HepG2 (cell line): Measurements from ENCODE around the gene KIRREL3. TPM values are rescaled to one million over a fixed set of nuclear protein-coding genes. Genes with fewer than 3 reads are reported as not detected.

Experiments used
- ATAC-seq: fragments of 200-7000 bp; cut with Tn5 transposase; 3 replicates; pipeline ENCODE4 v1.9.1; 2020; ENCODE audit warnings: mild to moderate bottlenecking, moderate library complexity
- BruUV-seq: library from RNA; stranded (reverse); fragments of 400-500 nt; replicated peaks from 2 replicates; lab custom pipeline; 2021; lab: Mats Ljungman, UMichigan
- CTCF ChIA-PET: fragments of 300-600 bp; formaldehyde crosslinking; extraction: SDS; loops from one replicate; lab custom pipeline; 2021; ENCODE audit warnings: low total read pairs, inconsistent platforms, low intra/inter-chr PET ratio; lab: Yijun Ruan, JAX
- POLR2A ChIA-PET: fragments of 350-600 bp; sonication (Branson Sonifier 250); formaldehyde crosslinking; loops from one replicate; lab custom pipeline; 2020; ENCODE audit warnings: antibody characterized with exemption, inconsistent platforms; lab: Yijun Ruan, JAX
- DNase-seq: peaks from one replicate; pipeline ENCODE4 v3.0.0-alpha.2; 2015; ENCODE audit warnings: low spot score
- FAIRE-seq: peaks from 3 replicates; lab custom pipeline; 2011; peaks lifted over from hg19 to GRCh38; lab: Jason Lieb, UNC
- H2AFZ ChIP-seq: one replicate; pipeline ENCODE4 v1.6.1; 2011; ENCODE audit warnings: low read length, inconsistent platforms
- H3K27ac ChIP-seq: fragments of 300-600 bp; 3 replicates; pipeline ENCODE4 v1.8.0; 2011; ENCODE audit warnings: mixed run types, mild to moderate bottlenecking, mixed read lengths, low read length, inconsistent platforms; ENCODE audit not compliant: insufficient read depth; ENCODE audit errors: extremely low read length
- H3K27me3 ChIP-seq, 2 experiments: fragments of 200-600 bp in 1 of 2; 2 replicates in 1 of 2; 3 replicates in 1 of 2; pipeline versions ENCODE4 v1.6.0 to v1.8.0; 2011; ENCODE audit warnings: low read length in 2 of 2, mild to moderate bottlenecking in 2 of 2, moderate library complexity in 2 of 2, inconsistent platforms in 1 of 2; ENCODE audit not compliant: insufficient read depth in 2 of 2, control insufficient read depth in 1 of 2
- H3K36me3 ChIP-seq, 2 experiments: fragments of 200-600 bp in 1 of 2; replicated peaks in 1 of 2; 2 replicates in 1 of 2; 3 replicates in 1 of 2; pipeline versions ENCODE4 v1.5.1 to v1.8.0; 2011; ENCODE audit warnings: low read length in 2 of 2, inconsistent platforms in 1 of 2; ENCODE audit not compliant: insufficient read depth in 2 of 2, control insufficient read depth in 1 of 2
- H3K4me1 ChIP-seq: 2 replicates; pipeline ENCODE4 v1.5.1; 2012; ENCODE audit warnings: low read length, inconsistent platforms; ENCODE audit not compliant: insufficient read depth
- H3K4me2 ChIP-seq: 2 replicates; pipeline ENCODE4 v1.6.0; 2011; ENCODE audit warnings: low read depth, low read length, inconsistent platforms
- H3K4me3 ChIP-seq, 3 experiments: fragments of 200-600 bp in 1 of 3; sonication (generic), shearing (Covaris generic) in 1 of 3; replicated peaks in 1 of 3; 2 replicates each; pipeline ENCODE4 v1.5.1; 2011 to 2016; ENCODE audit warnings: low read length in 3 of 3, inconsistent platforms in 2 of 3, low read depth in 2 of 3, mild to moderate bottlenecking in 2 of 3, control low read depth in 1 of 3, mixed read lengths in 1 of 3; ENCODE audit not compliant: insufficient read depth in 1 of 3
- H3K79me2 ChIP-seq: one replicate; pipeline ENCODE4 v1.6.1; 2011; ENCODE audit warnings: low read length, inconsistent platforms; ENCODE audit not compliant: insufficient read depth
- H3K9ac ChIP-seq: 2 replicates; pipeline ENCODE4 v1.6.0; 2011; ENCODE audit warnings: mild to moderate bottlenecking, low read depth, low read length, inconsistent platforms; ENCODE audit not compliant: insufficient read depth
- H3K9me3 ChIP-seq: 2 replicates; pipeline ENCODE4 v1.5.1; 2012; ENCODE audit warnings: mild to moderate bottlenecking, low read length
- H4K20me1 ChIP-seq: 2 replicates; pipeline ENCODE4 v1.6.0; 2011; ENCODE audit warnings: inconsistent platforms, mild to moderate bottlenecking, low read length, moderate library complexity; ENCODE audit not compliant: insufficient read depth
- ATRX ChIP-seq: sonication (generic); formaldehyde crosslinking; IDR thresholded peaks from 2 replicates; pipeline ENCODE4 v1.4.0; 2020; ENCODE audit warnings: missing genetic modification reagents, borderline replicate concordance
- E2F2 ChIP-seq: sonication (generic); formaldehyde crosslinking; IDR thresholded peaks from 2 replicates; pipeline ENCODE4 v1.4.0; 2020; ENCODE audit warnings: missing genetic modification reagents, borderline replicate concordance
- FOXK2 ChIP-seq: fragments of 450-650 bp; IDR thresholded peaks from 2 replicates; pipeline ENCODE4 v1.6.1; 2016
- FUBP1 ChIP-seq: sonication (generic); formaldehyde crosslinking; IDR thresholded peaks from 2 replicates; pipeline ENCODE4 v1.5.1; 2020; ENCODE audit warnings: missing genetic modification reagents, mild to moderate bottlenecking, borderline replicate concordance
- GABPB1 ChIP-seq: IDR thresholded peaks from 2 replicates; pipeline ENCODE4 v1.6.1; 2016; ENCODE audit warnings: mild to moderate bottlenecking, missing genetic modification reagents, moderate library complexity, missing compliant biosample characterization
- PITX1 ChIP-seq: sonication (generic); formaldehyde crosslinking; IDR thresholded peaks from 2 replicates; pipeline ENCODE4 v1.5.1; 2020; ENCODE audit warnings: mild to moderate bottlenecking, missing genetic modification reagents
- TARDBP ChIP-seq: sonication (generic); formaldehyde crosslinking; IDR thresholded peaks from 2 replicates; pipeline ENCODE4 v1.8.0; 2022; ENCODE audit warnings: mild to moderate bottlenecking, missing genetic modification reagents
- ZBTB1 ChIP-seq: sonication (generic); formaldehyde crosslinking; IDR thresholded peaks from 2 replicates; pipeline ENCODE4 v1.4.0; 2020; ENCODE audit warnings: missing genetic modification reagents, borderline replicate concordance
- ZFP41 ChIP-seq: sonication (generic); formaldehyde crosslinking; IDR thresholded peaks from 2 replicates; pipeline ENCODE4 v1.4.0; 2020; ENCODE audit warnings: mild to moderate bottlenecking, missing genetic modification reagents, borderline replicate concordance
- ZNF382 ChIP-seq: sonication (generic); formaldehyde crosslinking; IDR thresholded peaks from 2 replicates; pipeline ENCODE4 v1.5.0; 2020; ENCODE audit warnings: missing genetic modification reagents, mild to moderate bottlenecking, borderline replicate concordance
- ZNF546 ChIP-seq: sonication (generic); formaldehyde crosslinking; conservative IDR thresholded peaks from 2 replicates; pipeline ENCODE4 v1.8.1; 2023; ENCODE audit warnings: mild to moderate bottlenecking, missing genetic modification reagents
- ZNF704 ChIP-seq: sonication (generic); formaldehyde crosslinking; IDR thresholded peaks from 2 replicates; pipeline ENCODE4 v1.8.1; 2023; ENCODE audit warnings: mild to moderate bottlenecking, inconsistent platforms, moderate library complexity, missing genetic modification reagents, borderline replicate concordance
- ZNF746 ChIP-seq: sonication (generic); formaldehyde crosslinking; IDR thresholded peaks from 2 replicates; pipeline ENCODE4 v1.8.0; 2022; ENCODE audit warnings: mild to moderate bottlenecking, missing genetic modification reagents
- WGBS: methylation state at CpG from one replicate; pipeline ENCODE4 v1.1.6; 2017; ENCODE audit warnings: low lambda C conversion rate; 5-methylcytosine and 5-hydroxymethylcytosine counted together
- in situ Hi-C: cut with HindIII; loops from 2 replicates; pipeline ENCODE4 v1.10.0; 2017; ENCODE audit warnings: low pct_unique_long_range_greater_than_20kb; ENCODE audit not compliant: extremely low pct_ligation_motif_present
- intact Hi-C: fragments of 100-400 bp; cut with micrococcal nuclease; formaldehyde crosslinking; loops from one replicate; pipeline ENCODE4 v1.10.0; 2022; ENCODE audit not compliant: unreplicated experiment
- polyA plus RNA-seq, 8 experiments: library from polyadenylated mRNA; depleted of rRNA in 3 of 8; stranded (reverse) in 7 of 8; unstranded in 1 of 8; fragments of >200 nt; fragmentation: Illumina TruSeq in 4 of 8; extraction: Trizol in 4 of 8; gene quantifications; 2 replicates each; pipeline versions ENCODE4 v1.2.1 to v1.2.3, GENCODE V29; 2011 to 2016; ENCODE audit warnings: low read depth in 4 of 8, missing spikeins in 1 of 8, mixed read lengths in 1 of 8; ENCODE audit not compliant: insufficient read depth in 1 of 8
- total RNA-seq, 5 experiments: library from RNA; depleted of rRNA; stranded (reverse); fragments of >200 nt; fragmentation: Illumina TruSeq; extraction: Trizol; gene quantifications; 2 replicates each; pipeline ENCODE4 v1.2.3, GENCODE V29; 2016; ENCODE audit warnings: low read depth in 1 of 5

KIRREL3 gene
- total and polyA plus RNA-seq, 2 of the 13 experiments (the other 11 are each of a cell fraction or from before 2014, with no cell fraction given), result not detected

GRCh38 chr11:126500981-126501380 is 499.6 kb downstream of the KIRREL3 start:
- 3% methylated on average over 10 of the region's 10 CpGs for WGBS
- no peak for FAIRE-seq
- no TSS peak for BruUV-seq
- CTCF ChIA-PET, result no interaction called here
- TF ChIP-seq PITX1 (CRISPR knock-in tag) (no peak), FOXK2 (no peak), E2F2 (CRISPR knock-in tag) (no peak), ZFP41 (CRISPR knock-in tag) (no peak)
- H3K79me2 ChIP-seq, result no peaks in the 10 kb centered on the region
- H2AFZ ChIP-seq, result no peak overlapping the region
- no peaks in the 10 kb centered on the region for H3K9me3 ChIP-seq
- no peak overlapping the region for H3K4me2 ChIP-seq
- intact Hi-C loops (no loop called here), in situ Hi-C loops (no loop called here)
- no peak for DNase-seq
- H3K27me3 ChIP-seq, result peaks cover 6 to 50% of the 10 kb centered on the region in 2 experiments
- no peak for ATAC-seq
- no peaks in the 10 kb centered on the region for H4K20me1 ChIP-seq
- no peaks in the 10 kb centered on the region for H3K4me1 ChIP-seq
- no peak overlapping the region for H3K9ac ChIP-seq
- POLR2A ChIA-PET, result no interaction called here
- no peak overlapping the region for H3K27ac ChIP-seq
- H3K36me3 ChIP-seq, result no peaks in the 10 kb centered on the region
- no peak overlapping the region for H3K4me3 ChIP-seq

GRCh38 chr11:126499131-126499752 is 501.3 kb downstream of the KIRREL3 start:
- CTCF ChIA-PET, result no interaction called here
- intact Hi-C loops, result no loop called here
- TF ChIP-seq TARDBP, result no peak
- no peak for TF ChIP-seq ZNF546 (CRISPR knock-in tag)
- TF ChIP-seq ZNF704 (CRISPR knock-in tag), result no peak
- no peak for TF ChIP-seq ZNF382 (CRISPR knock-in tag)
- no peak for TF ChIP-seq FUBP1 (CRISPR knock-in tag)
- TF ChIP-seq ZBTB1 (CRISPR knock-in tag), result no peak
- TF ChIP-seq ATRX (CRISPR knock-in tag), result no peak
- TF ChIP-seq ZNF746 (CRISPR knock-in tag), result no peak
- TF ChIP-seq GABPB1, result no peak

More at GRCh38 chr11:126499131-126499752, 501.3 kb downstream of the KIRREL3 start:
- Histone ChIP-seq H3K9ac (no peak overlapping the region), H3K4me3 (no peak overlapping the region), H3K9me3 (no peaks in the 10 kb centered on the region), H3K27me3 (peaks cover 6 to 57% of the 10 kb centered on the region in 2 experiments), H4K20me1 (no peaks in the 10 kb centered on the region), H3K79me2 (no peaks in the 10 kb centered on the region), H3K27ac (no peak overlapping the region), H2AFZ (no peak overlapping the region), H3K4me1 (no peaks in the 10 kb centered on the region), H3K4me2 (no peak overlapping the region), H3K36me3 (no peaks in the 10 kb centered on the region)
- no peak for ATAC-seq
- POLR2A ChIA-PET, result no interaction called here
- FAIRE-seq, result no peak
- no TSS peak for BruUV-seq
- in situ Hi-C loops, result no loop called here
- DNase-seq, result no peak
- WGBS, result 10% methylated on average over 19 of the region's 19 CpGs
